Calu3 (cell line): ENCODE measurements around the gene CNTNAP2. TPM values are rescaled to one million over a fixed set of nuclear protein-coding genes. Genes with fewer than 3 reads are reported as not detected.
"Not testable (repeated sequence)": the region's sequence is repeated elsewhere in the genome, so short reads cannot be mapped to it uniquely, and the experiment has no call there.

Source experiments
- BruUV-seq: library from RNA; stranded (reverse); fragments of 400-500 nt; replicated peaks from 2 replicates; lab custom pipeline; 2021; lab: Mats Ljungman, UMichigan
- CTCF ChIA-PET: fragments of 300-600 bp; sonication (Branson Sonifier 250); formaldehyde crosslinking; loops from one replicate; lab custom pipeline; 2022; ENCODE audit warnings: antibody characterized with exemption; lab: Charles Lee
- DNase-seq: peaks from one replicate; pipeline ENCODE4 v3.0.0; 2022
- H3K27ac Mint-ChIP-seq: one replicate; pipeline ENCODE4 v1.8.0; 2022; ENCODE audit warnings: mixed read lengths; ENCODE audit not compliant: unreplicated experiment
- H3K27me3 Mint-ChIP-seq: one replicate; pipeline ENCODE4 v1.8.0; 2022; ENCODE audit warnings: mixed read lengths; ENCODE audit not compliant: unreplicated experiment
- H3K36me3 Mint-ChIP-seq: one replicate; pipeline ENCODE4 v1.8.0; 2022; ENCODE audit warnings: mild to moderate bottlenecking, moderate library complexity, mixed read lengths; ENCODE audit not compliant: insufficient read depth, unreplicated experiment
- H3K4me1 Mint-ChIP-seq: one replicate; pipeline ENCODE4 v1.8.0; 2022; ENCODE audit warnings: mild to moderate bottlenecking, low read depth, mixed read lengths; ENCODE audit not compliant: unreplicated experiment
- H3K4me3 Mint-ChIP-seq: one replicate; pipeline ENCODE4 v1.8.0; 2022; ENCODE audit warnings: mild to moderate bottlenecking, low read depth, moderate library complexity, mixed read lengths; ENCODE audit not compliant: unreplicated experiment
- H3K9me3 Mint-ChIP-seq: one replicate; pipeline ENCODE4 v1.8.0; 2022; ENCODE audit warnings: low read depth, mixed read lengths; ENCODE audit not compliant: unreplicated experiment
- CTCF ChIP-seq: fragments of 200-600 bp; IDR thresholded peaks from one replicate; pipeline ENCODE4 v1.8.0; 2022; ENCODE audit warnings: antibody characterized with exemption; ENCODE audit not compliant: unreplicated experiment
- intact Hi-C: fragments of 100-400 bp; cut with micrococcal nuclease; formaldehyde crosslinking; loops from one replicate; pipeline ENCODE4 v1.10.0; 2022; ENCODE audit not compliant: unreplicated experiment
- total RNA-seq: library from RNA; stranded (reverse); gene quantifications from 2 replicates; pipeline ENCODE4 v1.2.3, GENCODE V29; 2022

The CNTNAP2 gene
- total RNA-seq, 1 experiment from 2014 or later: 1.1 TPM

GRCh38 chr7:147779949-147780348 is 1663.3 kb downstream of the CNTNAP2 start:
- intact Hi-C loops: no loop called here
- H3K27ac Mint-ChIP-seq: no peak overlapping the region
- CTCF ChIA-PET: no interaction called here
- DNase-seq: no peak
- H3K27me3 Mint-ChIP-seq: no peaks in the 10 kb centered on the region
- no peaks in the 10 kb centered on the region for H3K4me1 Mint-ChIP-seq
- no peak for TF ChIP-seq CTCF
- H3K4me3 Mint-ChIP-seq: no peak overlapping the region
- no TSS peak for BruUV-seq
- no peaks in the 10 kb centered on the region for H3K36me3 Mint-ChIP-seq
- peaks cover 7% of the 10 kb centered on the region for H3K9me3 Mint-ChIP-seq

GRCh38 chr7:147796581-147796980 is 1680.0 kb downstream of the CNTNAP2 start:
- intact Hi-C loops: no loop called here
- H3K27me3 Mint-ChIP-seq: no peaks in the 10 kb centered on the region
- CTCF ChIA-PET: no interaction called here

GRCh38 chr7:147798001-147798400 is 1681.4 kb downstream of the CNTNAP2 start:
- peaks cover 12% of the 10 kb centered on the region for H3K9me3 Mint-ChIP-seq
- no peak overlapping the region for H3K27ac Mint-ChIP-seq
- CTCF ChIA-PET: no interaction called here
- no peak for TF ChIP-seq CTCF
- BruUV-seq: no TSS peak
- intact Hi-C loops: no loop called here
- H3K4me3 Mint-ChIP-seq: no peak overlapping the region
- H3K4me1 Mint-ChIP-seq: no peaks in the 10 kb centered on the region
- no peaks in the 10 kb centered on the region for H3K36me3 Mint-ChIP-seq
- no peak for DNase-seq
- H3K27me3 Mint-ChIP-seq: no peaks in the 10 kb centered on the region

More at GRCh38 chr7:147796581-147796980, 1680.0 kb downstream of the CNTNAP2 start:
- Mint-ChIP-seq H3K27ac (no peak overlapping the region), H3K4me3 (no peak overlapping the region), H3K36me3 (no peaks in the 10 kb centered on the region), H3K4me1 (no peaks in the 10 kb centered on the region), H3K9me3 (peaks cover 12% of the 10 kb centered on the region)
- BruUV-seq: no TSS peak
- TF ChIP-seq CTCF: no peak
- DNase-seq: no peak

- H3K4me3 Mint-ChIP-seq, CTCF ChIA-PET, DNase-seq, intact Hi-C loops, BruUV-seq, H3K36me3 Mint-ChIP-seq, H3K27me3 Mint-ChIP-seq, H3K4me1 Mint-ChIP-seq, H3K27ac Mint-ChIP-seq: not testable (repeated sequence)
- H3K9me3 Mint-ChIP-seq: peaks cover 15% of the 10 kb centered on the region
Observed at GRCh38 chr7:147801762-147802161, 1685.2 kb downstream of the CNTNAP2 start.

- Mint-ChIP-seq H3K27ac (no peak overlapping the region), H3K4me1 (no peaks in the 10 kb centered on the region), H3K9me3 (peaks cover 17% of the 10 kb centered on the region), H3K4me3 (no peak overlapping the region), H3K36me3 (no peaks in the 10 kb centered on the region), H3K27me3 (no peaks in the 10 kb centered on the region)
- TF ChIP-seq CTCF: no peak
- no TSS peak for BruUV-seq
- CTCF ChIA-PET: no interaction called here
- intact Hi-C loops: no loop called here
- DNase-seq: no peak
Observed at GRCh38 chr7:147803151-147803550, 1686.5 kb downstream of the CNTNAP2 start.
